ENCODE data around the gene UFC1. TPM values are rescaled to one million over a fixed set of nuclear protein-coding genes. Genes with fewer than 3 reads are reported as not detected.

Gene UFC1
- total RNA-seq (2021; ENCODE audit: unreplicated experiment) (63.7 TPM), Bru-seq, nascent RNA (percentile 85 among the genes with signal in this experiment), BruChase-seq, experiment 1, labeled RNA remaining after a 6-hour chase (percentile 90 among the genes with signal in this experiment), BruChase-seq, experiment 2, labeled RNA remaining after a 2-hour chase (percentile 79 among the genes with signal in this experiment)
- 87.0 and 95.6 TPM in 2 replicates for polyA plus RNA-seq (2012)
- long read RNA-seq, transcript UFC1-201 (6 exons, 1,114 nt) = major isoform, 30 of 37 reads
- long read RNA-seq, partial matches to known transcripts = 0 of 37 reads
- long read RNA-seq, other reads (novel, unspliced or antisense) = 5 of 37 reads

GRCh38 chr1:161153682-161154337 lies at the start of gene UFC1:
Gene UFC1 (plus strand): TSS chr1:161153978. CDS start chr1:161153998, 20 bp downstream.
- BruUV-seq (replicated peaks) = TSS peak; percentile 98
- Histone ChIP-seq H3K9me2 (ENCODE audit: insufficient read depth) (no peaks in the 10 kb centered on the region), H2AFZ (ENCODE audit: low read depth, low read length, poor library complexity, severe bottlenecking) (peak within 1 kb of the TSS; percentile 73), H3K4me2 (ENCODE audit: low read length) (peak within 1 kb of the TSS; percentile 86), H3K27me3 (ENCODE audit: insufficient read depth, low read length) (no peaks in the 10 kb centered on the region), H3K4me3 (replicated peaks in 1 of 2; ENCODE audit: low read depth in 1 of 2, low read length in 2 of 2) (peak within 1 kb of the TSS; percentile 66 to 87), H3K4me1 (ENCODE audit: control insufficient read depth in 1 of 2, insufficient read depth in 2 of 2, low read length in 2 of 2) (peaks cover 5 to 20% of the 10 kb centered on the region in 2 experiments; a peak in 3 of 4 replicates), H3K9me3 (ENCODE audit: control insufficient read depth in 1 of 2, insufficient read depth in 1 of 2, low read depth in 1 of 2, low read length in 2 of 2) (no peaks in the 10 kb centered on the region), H3K36me3 (ENCODE audit: control insufficient read depth in 1 of 2, insufficient read depth in 2 of 2, low read length in 2 of 2) (no peaks in the 10 kb centered on the region), H3K9ac (ENCODE audit: low read length) (peak within 1 kb of the TSS; percentile 92), H4K20me1 (ENCODE audit: insufficient read depth) (no peaks in the 10 kb centered on the region), H3K79me2 (ENCODE audit: insufficient read depth, low read length) (peaks cover 5% of the 10 kb centered on the region; the same call in 1 of the 2 replicates), H3K27ac (ENCODE audit: low read depth, low read length) (peak within 1 kb of the TSS; percentile 99)
- RAD21 ChIA-PET (ENCODE audit: low non-redundant PET in 1 of 2, low total read pairs in 2 of 2, uncharacterized antibody in 2 of 2, unreplicated experiment in 2 of 2) = no interaction called here
- CTCF ChIA-PET = interaction anchor here (1.3 kb wide), 1 partner anchor 12 kb away, joined by 10 read pairs; the partner anchor contains the start of gene PPOX
- ATAC-seq (peak; percentile 92), DNase-seq (ENCODE audit: low read depth, low spot score) (peak; percentile 87)
- POLR2A ChIA-PET = interaction anchor here (1.7 to 3.1 kb wide), 3 partner anchors 13 to 36 kb away, joined by 7 to 24 read pairs (median 10); partner anchors contain the start of genes DEDD, NIT1, PFDN2 and PPOX
- peak; percentile 27; the same call in 1 of the 2 replicates for TF ChIP-seq SP1 (IDR thresholded peaks at IDR 0.05; ENCODE audit: low read depth)
- TF ChIP-seq POLR2AphosphoS5 (IDR thresholded peaks at IDR 0.05; ENCODE audit: low read depth, low read length) = peak; percentile 80
- TF ChIP-seq EGR1 (IDR thresholded peaks at IDR 0.05; ENCODE audit: low read depth) = peak; percentile 85
- TF ChIP-seq ELF1 (IDR thresholded peaks at IDR 0.05; ENCODE audit: borderline replicate concordance, low read depth) = peak; percentile 97; the same call in 1 of the 2 replicates
- no peak for TF ChIP-seq REST (IDR thresholded peaks at IDR 0.05; ENCODE audit: low read depth)
- no peak for TF ChIP-seq ZNF274 (IDR thresholded peaks at IDR 0.05; ENCODE audit: low read depth, low read length)
- peak; percentile 99 for TF ChIP-seq YY1 (IDR thresholded peaks at IDR 0.05; ENCODE audit: extremely low read depth, insufficient replicate concordance, low read depth, low read length)
- TF ChIP-seq ZBTB33 (IDR thresholded peaks at IDR 0.05; ENCODE audit: extremely low read depth, insufficient replicate concordance, low read length) = peak; percentile 83
- no peak for TF ChIP-seq EZH2phosphoT487 (IDR thresholded peaks at IDR 0.05; ENCODE audit: borderline replicate concordance)
- peak; percentile 77 for TF ChIP-seq CBX3 (IDR thresholded peaks at IDR 0.05; ENCODE audit: low read depth)
- TF ChIP-seq MAX (IDR thresholded peaks at IDR 0.05) = peak; percentile 91
- intact Hi-C loops (cut with micrococcal nuclease) = loop anchor here (5.0 kb wide), 1 partner anchor 132 kb away; the partner anchor contains the start of gene F11R
